Left kidney (tissue), 2 donors: Measurements from ENCODE around the gene ARL16. TPM values are rescaled to one million over a fixed set of nuclear protein-coding genes. Genes with fewer than 3 reads are reported as not detected.

Experiments
- DNase-seq: peaks from one replicate; pipeline ENCODE4 v3.0.0-alpha.2; 2013
- polyA plus RNA-seq: library from polyadenylated mRNA; unstranded; fragments of 120-200 nt; gene quantifications from one replicate; pipeline ENCODE4 v1.2.1, GENCODE V29; 2013; ENCODE audit not compliant: insufficient read length

The ARL16 gene
- polyA plus RNA-seq, 1 donor, result 50.2 TPM

DNA sequence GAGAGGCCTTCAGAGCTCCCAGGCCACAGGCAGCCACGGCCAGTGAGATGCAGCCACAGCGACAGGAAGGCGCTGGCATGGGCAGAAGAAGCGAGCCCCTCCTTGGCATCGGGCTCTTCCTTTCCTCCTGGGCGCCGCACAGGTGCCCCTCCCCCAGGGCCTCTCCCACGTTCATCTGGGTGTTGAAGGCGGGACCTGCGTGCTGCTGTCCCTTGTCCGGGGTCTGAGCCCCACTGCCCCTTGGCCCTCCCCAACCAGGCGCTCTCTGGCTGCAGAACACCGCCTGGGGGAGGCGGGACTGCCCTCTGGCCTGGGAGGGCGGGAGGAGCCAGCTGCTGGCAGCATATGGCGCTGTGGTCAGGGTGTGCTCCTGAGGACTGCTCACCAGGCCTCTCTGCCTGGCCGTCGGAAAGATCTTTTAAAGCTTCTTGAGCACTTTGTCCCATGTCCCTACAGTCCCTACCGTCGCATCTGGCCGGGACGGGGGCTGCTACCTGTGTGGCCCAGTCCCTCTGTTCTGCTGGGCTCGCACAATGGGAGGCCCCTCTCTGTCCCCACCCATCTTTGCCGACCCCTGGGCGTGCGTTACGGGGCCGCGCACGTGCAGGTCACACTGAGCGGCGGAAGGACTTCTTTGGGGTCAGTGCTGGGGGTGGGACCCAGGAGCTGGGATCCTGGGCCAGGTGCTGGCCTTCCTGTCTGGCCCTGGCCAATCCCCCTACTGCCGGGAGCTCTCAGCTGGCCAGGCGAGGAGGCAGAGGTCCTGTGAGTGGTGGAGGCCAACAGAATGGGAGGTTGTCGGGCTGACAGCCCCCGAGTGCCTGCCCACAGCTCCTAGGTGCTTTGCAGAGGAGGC is 30.2 kb upstream of the ARL16 start:
- no peak for DNase-seq

GRCh38 chr17:81713004-81713555 is 29.5 kb upstream of the ARL16 start:
- no peak for DNase-seq

GRCh38 chr17:81712468-81713003 is 28.9 kb upstream of the ARL16 start:
- no peak for DNase-seq

DNA sequence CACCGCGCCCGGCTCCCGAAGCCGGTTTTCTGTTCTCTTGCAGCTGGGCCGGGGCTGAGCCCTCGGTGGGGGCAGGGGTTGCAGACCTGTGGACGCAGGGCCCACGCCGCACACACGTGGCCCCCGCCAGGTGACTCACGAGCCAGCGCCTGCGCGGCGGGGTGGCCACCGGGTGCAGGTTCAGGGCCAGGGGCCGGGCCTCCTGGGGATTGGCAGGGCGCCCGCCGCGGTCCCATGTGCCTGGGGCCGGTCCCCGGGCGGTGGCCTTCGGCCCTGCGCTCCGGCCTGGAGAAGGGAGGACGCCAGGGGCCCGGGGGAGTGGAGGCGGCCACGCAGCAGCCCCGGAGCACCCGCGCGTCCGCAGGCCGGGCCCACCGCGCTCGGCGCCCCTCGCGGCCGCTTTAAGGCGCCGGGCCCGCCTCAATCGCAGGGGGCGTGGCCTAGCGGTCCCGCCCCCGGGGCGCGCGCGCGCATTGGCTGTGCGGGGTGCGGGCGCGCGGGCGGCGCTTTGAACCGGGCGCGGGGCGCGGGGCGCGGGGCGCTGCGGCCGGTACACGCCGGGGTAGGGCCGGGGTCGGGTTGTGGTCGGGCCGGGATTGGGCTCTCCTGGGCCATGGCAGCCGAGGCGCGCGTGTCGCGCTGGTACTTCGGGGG is 28.3 kb upstream of the ARL16 start, which contains the start of gene SLC25A10:
SLC25A10 (plus strand) TSS at position 471 of the 654 bp plus-strand sequence; CDS start at position 614, 143 bp downstream.
- DNase-seq, result peak; percentile 66

DNA sequence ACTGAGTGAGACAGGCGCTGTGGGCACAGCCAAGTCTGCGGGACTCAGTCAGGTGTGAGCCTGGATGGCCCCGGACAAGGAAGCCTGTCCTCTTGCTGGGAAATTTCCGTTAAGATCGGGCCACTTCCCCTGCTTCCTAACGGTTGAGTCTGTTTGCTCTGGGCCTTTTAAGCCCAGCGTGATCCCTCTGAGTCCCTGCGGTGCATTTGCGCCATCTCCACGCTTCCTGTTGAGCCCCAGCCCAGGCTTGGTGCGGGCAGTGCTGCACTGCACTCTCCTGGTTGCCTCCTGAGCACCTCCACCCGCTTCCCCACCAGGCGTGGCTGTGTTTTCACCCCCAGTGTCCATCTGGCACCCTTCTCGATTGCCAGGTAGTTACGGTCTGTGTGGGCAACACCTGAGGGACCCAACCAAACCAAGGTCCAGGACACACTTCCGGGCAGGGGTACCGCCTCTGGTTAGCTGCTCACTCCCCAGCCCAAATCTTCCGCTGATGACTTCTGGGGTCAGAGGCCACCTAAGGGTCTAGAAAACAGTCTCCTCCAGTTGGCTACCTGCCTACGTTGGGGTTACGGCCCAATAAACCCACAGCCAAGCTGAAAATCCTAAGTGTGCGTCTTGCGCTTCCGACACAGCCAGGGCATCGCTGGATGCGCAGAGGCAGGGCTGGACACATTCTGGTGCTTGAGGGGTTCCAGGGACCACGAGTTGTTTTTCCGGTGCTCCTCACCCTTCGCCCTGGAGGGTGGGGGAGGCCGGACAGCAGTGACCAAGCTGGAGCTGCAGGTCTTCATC is 27.1 kb upstream of the ARL16 start:
- no peak for DNase-seq

DNA sequence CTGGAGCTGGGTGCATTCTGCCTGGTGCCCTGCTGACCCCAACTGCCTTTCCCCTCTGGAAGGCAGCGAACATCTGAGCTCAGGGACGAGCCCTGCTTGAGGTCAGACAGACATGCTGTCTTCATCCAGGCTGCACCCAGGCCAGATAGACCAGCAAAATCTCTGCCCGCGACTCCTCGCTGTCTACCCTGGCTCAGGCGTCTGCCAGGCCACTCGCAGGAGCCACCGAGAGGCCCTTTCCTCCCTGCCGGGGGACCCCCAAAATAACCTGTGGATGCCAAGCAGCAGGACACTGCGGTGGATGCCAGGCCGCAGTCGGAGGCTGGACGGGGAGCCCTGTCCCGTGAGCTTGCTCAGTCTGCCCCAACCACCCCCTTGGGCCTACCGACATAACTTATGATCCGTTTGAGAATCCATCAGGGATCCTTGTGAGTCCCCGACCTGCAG is 25.2 kb upstream of the ARL16 start:
- DNase-seq, result no peak

- DNase-seq, result no peak
These were observed 24.4 kb upstream of the ARL16 start for GRCh38 chr17:81707725-81708646.

- DNase-seq, result no peak
These were observed 23.4 kb upstream of the ARL16 start for GRCh38 chr17:81706757-81707624.

DNA sequence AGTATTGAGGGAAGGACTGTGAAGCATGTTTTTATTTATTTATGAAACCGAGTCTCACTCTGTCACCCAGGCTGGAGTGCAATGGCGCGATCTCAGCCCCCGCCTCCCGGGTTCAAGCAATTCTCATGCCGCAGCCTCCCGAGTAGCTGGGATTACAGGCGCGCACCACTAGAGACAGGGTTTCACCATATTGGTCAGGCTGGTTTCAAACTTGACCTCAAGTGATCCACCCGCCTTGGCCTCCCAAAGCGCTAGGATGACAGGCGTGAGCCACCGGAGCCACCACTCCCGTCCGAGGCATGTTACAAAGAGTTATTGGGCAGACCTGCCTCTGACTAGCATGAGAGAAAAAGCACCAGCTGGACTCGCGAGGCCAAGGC is 22.6 kb upstream of the ARL16 start:
- DNase-seq, result no peak

GRCh38 chr17:81705518-81706231 is 22.1 kb upstream of the ARL16 start:
- DNase-seq, result no peak

DNA sequence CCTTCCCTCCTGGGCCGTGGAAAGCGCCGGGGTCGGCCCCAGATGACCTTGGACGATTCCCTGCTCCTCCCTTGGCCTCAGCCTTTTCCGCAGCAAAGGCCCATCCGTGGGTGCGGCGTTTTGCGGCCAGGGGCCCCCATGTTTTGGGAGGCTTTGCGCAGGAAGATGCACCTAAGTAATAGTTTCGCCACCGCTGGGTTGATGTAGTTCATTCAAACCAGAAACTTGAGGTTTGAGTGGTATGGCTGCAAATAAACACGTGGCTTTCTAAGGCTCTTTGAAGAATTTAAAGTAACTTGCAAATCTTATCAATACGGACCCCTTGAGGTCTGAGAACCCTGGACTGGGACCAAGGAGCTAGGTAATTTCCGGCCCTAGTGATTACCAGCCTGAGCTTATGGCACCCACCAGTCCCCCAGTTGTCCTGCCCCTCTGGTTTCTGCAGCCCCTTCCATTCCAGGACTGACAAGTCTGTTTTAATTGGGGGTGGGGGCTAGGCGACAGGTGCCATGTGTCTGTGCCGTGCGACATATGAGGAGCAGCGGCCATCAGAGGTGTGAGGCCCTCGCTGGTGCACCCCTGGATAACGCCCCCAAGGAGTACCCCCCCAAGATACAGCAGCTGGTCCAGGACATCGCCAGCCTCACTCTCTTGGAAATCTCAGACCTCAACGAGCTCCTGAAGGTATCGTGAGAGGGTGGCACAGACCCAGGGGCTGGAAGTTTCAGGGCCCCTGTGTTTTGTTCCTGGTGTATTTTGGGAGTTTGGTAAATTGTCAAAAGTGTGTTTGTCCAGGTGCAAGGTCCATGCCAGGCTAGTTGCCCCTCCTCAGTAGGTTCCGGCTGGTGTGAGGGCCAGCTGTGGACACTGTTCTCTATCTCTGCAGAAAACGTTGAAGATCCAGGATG is 20.4 kb upstream of the ARL16 start:
- DNase-seq, result no peak

DNA sequence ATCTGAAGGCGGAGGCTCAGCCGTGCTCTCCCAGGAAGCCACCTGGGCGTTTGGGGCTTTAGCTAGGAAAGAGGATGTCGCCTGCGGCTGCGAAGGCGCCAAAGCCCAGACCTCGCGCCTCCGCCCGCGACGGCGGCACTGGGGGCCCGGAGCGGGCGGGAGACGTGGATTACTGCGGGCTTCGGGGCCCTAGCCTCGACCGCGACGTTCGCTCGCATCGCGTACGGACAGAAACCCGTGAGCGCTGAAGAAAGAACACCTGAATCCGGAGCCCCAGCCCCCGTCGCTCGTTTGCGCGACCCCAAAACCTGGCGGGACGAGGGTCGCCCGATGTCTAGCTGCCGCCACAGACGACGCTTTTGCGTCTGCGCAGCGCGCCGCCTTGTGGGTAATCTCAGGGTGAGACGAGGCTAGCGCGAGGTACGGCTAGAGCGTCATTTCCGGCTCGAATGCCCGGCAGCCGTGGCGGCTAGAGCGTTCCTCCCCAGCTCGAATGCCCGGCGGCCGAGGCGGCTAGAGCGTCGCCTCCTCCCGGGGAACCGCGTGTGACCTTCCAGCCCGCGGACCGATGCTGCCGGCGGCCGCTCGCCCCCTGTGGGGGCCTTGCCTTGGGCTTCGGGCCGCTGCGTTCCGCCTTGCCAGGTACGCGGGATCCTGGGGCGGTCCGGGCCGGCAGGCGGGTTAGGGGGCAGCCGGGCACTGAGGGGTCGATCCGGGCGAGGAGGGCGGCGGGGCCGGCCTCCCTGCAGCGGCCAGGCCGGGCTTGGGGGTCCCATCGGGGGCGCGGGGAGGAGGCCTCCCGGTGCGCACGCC is 19.5 kb upstream of the ARL16 start, which contains the start of gene MRPL12:
MRPL12 (plus strand) TSS at position 434 of the 813 bp plus-strand sequence; CDS start at position 569, 135 bp downstream.
- DNase-seq, result peak; percentile 91

DNA sequence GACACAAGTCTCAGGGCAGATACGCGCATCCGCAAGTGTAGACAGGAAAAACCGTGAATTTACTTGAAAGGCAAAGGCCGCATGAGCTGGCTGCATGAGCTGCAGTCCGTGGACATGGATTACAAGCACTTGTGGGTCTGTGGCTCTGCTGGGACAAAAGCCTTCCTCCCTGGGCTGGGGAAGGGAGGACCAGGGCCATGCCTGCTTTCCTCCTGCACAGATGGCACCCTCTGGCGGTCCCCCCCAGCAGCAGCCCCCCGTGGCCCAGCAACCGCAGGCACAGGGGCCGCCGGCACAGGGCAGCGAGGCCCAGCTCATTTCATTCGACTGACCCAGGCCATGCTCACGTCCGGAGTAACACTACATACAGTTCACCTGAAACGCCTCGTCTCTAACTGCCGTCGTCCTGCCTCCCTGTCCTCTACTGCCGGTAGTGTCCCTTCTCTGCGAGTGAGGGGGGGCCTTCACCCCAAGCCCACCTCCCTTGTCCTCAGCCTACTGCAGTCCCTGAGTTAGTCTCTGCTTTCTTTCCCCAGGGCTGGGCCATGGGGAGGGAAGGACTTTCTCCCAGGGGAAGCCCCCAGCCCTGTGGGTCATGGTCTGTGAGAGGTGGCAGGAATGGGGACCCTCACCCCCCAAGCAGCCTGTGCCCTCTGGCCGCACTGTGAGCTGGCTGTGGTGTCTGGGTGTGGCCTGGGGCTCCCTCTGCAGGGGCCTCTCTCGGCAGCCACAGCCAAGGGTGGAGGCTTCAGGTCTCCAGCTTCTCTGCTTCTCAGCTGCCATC is 17.9 kb upstream of the ARL16 start:
- no peak for DNase-seq

DNA sequence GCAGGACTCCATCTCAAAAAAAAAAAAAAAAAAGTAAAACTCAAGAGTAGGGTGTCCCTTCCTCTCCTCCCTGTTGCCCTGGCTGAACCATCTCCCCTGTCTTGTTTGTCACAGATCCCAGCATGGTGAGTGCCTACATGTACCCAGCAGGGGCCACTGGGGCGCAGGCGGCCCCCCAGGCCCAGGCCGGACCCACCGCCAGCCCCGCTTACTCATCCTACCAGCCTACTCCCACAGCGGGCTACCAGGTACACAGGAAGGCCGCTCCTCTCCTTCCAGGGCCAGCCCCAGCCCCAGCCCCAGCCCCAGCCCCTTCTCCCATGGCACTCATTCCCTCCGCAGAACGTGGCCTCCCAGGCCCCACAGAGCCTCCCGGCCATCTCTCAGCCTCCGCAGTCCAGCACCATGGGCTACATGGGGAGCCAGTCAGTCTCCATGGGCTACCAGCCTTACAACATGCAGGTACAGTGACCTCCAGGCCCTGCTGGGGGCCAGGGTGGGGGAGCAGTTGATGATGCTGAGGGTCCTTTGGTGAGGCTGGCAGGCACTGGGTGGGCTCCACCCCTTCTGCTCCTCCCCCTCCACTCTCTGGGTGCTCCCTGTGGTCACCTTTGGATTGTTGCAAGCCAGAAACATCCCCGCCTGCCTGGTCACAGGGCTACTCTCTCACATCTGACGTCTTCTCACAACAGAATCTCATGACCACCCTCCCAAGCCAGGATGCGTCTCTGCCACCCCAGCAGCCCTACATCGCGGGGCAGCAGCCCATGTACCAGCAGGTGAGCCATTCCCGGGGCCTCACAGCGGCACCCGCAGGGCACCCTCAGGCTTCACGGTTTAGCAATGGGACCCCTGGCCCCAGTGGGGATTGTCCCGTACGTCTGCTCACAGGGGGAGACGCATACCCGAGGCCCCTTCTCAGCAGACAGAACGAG is 17.0 kb upstream of the ARL16 start:
- DNase-seq, result no peak
